ENCODE measurements around the gene TRNT1. TPM values are rescaled to one million over a fixed set of nuclear protein-coding genes. Genes with fewer than 3 reads are reported as not detected.

The TRNT1 gene
- 10 to 100 TPM; 52.0 to 59.5 TPM for total RNA-seq

GRCh38 chr3:3126477-3127431 is at the start of gene TRNT1:
Gene TRNT1 (plus strand): TSS chr3:3126940. CDS start chr3:3129041, 2,101 bp downstream.
- Mint-ChIP-seq H3K36me3 (peaks cover 45% of the 10 kb centered on the region), H3K27ac (peak within 1 kb of the TSS; percentile 99), H3K4me1 (peaks cover 24% of the 10 kb centered on the region), H3K4me3 (peak within 1 kb of the TSS; percentile 97), H3K9me3 (no peaks in the 10 kb centered on the region), H3K27me3 (no peaks in the 10 kb centered on the region)
- peak; percentile 96 for DNase-seq

GRCh38 chr3:3080309-3080708 is 46.4 kb upstream of the TRNT1 start:
- Mint-ChIP-seq H3K27me3 (no peaks in the 10 kb centered on the region), H3K36me3 (no peaks in the 10 kb centered on the region), H3K27ac (no peak overlapping the region), H3K9me3 (no peaks in the 10 kb centered on the region), H3K4me3 (no peak overlapping the region), H3K4me1 (no peaks in the 10 kb centered on the region)
- DNase-seq: no peak

- no peaks in the 10 kb centered on the region for H3K9me3 Mint-ChIP-seq
- H3K4me3 Mint-ChIP-seq: no peak overlapping the region
- no peaks in the 10 kb centered on the region for H3K4me1 Mint-ChIP-seq
- DNase-seq: no peak
- H3K36me3 Mint-ChIP-seq: no peaks in the 10 kb centered on the region
- H3K27me3 Mint-ChIP-seq: no peaks in the 10 kb centered on the region
- H3K27ac Mint-ChIP-seq: no peak overlapping the region
These were observed 45.1 kb upstream of the TRNT1 start for GRCh38 chr3:3081381-3082233.

- H3K4me3 Mint-ChIP-seq: no peak overlapping the region
- H3K27ac Mint-ChIP-seq: no peak overlapping the region
- no peaks in the 10 kb centered on the region for H3K27me3 Mint-ChIP-seq
- no peaks in the 10 kb centered on the region for H3K9me3 Mint-ChIP-seq
- no peak for DNase-seq
- H3K36me3 Mint-ChIP-seq: no peaks in the 10 kb centered on the region
- H3K4me1 Mint-ChIP-seq: no peaks in the 10 kb centered on the region
These were observed 44.4 kb upstream of the TRNT1 start for GRCh38 chr3:3082234-3082924.

GRCh38 chr3:3084890-3085289 is 41.9 kb upstream of the TRNT1 start:
- no peak for DNase-seq
- no peaks in the 10 kb centered on the region for H3K9me3 Mint-ChIP-seq
- H3K27ac Mint-ChIP-seq: no peak overlapping the region
- no peaks in the 10 kb centered on the region for H3K36me3 Mint-ChIP-seq
- no peak overlapping the region for H3K4me3 Mint-ChIP-seq
- H3K27me3 Mint-ChIP-seq: no peaks in the 10 kb centered on the region
- no peaks in the 10 kb centered on the region for H3K4me1 Mint-ChIP-seq

GRCh38 chr3:3085782-3086181 is 41.0 kb upstream of the TRNT1 start:
- H3K27ac Mint-ChIP-seq: no peak overlapping the region
- no peak overlapping the region for H3K4me3 Mint-ChIP-seq
- DNase-seq: no peak
- H3K27me3 Mint-ChIP-seq: no peaks in the 10 kb centered on the region
- H3K4me1 Mint-ChIP-seq: no peaks in the 10 kb centered on the region
- H3K36me3 Mint-ChIP-seq: no peaks in the 10 kb centered on the region
- H3K9me3 Mint-ChIP-seq: no peaks in the 10 kb centered on the region

GRCh38 chr3:3086239-3086638 is 40.5 kb upstream of the TRNT1 start:
- no peaks in the 10 kb centered on the region for H3K4me1 Mint-ChIP-seq
- H3K27ac Mint-ChIP-seq: no peak overlapping the region
- no peaks in the 10 kb centered on the region for H3K27me3 Mint-ChIP-seq
- H3K9me3 Mint-ChIP-seq: no peaks in the 10 kb centered on the region
- no peaks in the 10 kb centered on the region for H3K36me3 Mint-ChIP-seq
- no peak for DNase-seq
- no peak overlapping the region for H3K4me3 Mint-ChIP-seq

GRCh38 chr3:3087279-3087678 is 39.5 kb upstream of the TRNT1 start:
- no peak overlapping the region for H3K4me3 Mint-ChIP-seq

GRCh38 chr3:3087716-3088465 is 38.8 kb upstream of the TRNT1 start:
- Mint-ChIP-seq H3K4me1 (no peaks in the 10 kb centered on the region), H3K4me3 (no peak overlapping the region), H3K27ac (no peak overlapping the region), H3K27me3 (no peaks in the 10 kb centered on the region), H3K36me3 (no peaks in the 10 kb centered on the region), H3K9me3 (no peaks in the 10 kb centered on the region)
- DNase-seq: no peak

More at GRCh38 chr3:3087279-3087678, 39.5 kb upstream of the TRNT1 start:
- no peaks in the 10 kb centered on the region for H3K27me3 Mint-ChIP-seq
- no peak overlapping the region for H3K27ac Mint-ChIP-seq
- no peaks in the 10 kb centered on the region for H3K36me3 Mint-ChIP-seq
- DNase-seq: no peak
- no peaks in the 10 kb centered on the region for H3K4me1 Mint-ChIP-seq
- no peaks in the 10 kb centered on the region for H3K9me3 Mint-ChIP-seq

- no peak for DNase-seq
- H3K4me3 Mint-ChIP-seq: no peak overlapping the region
- no peaks in the 10 kb centered on the region for H3K27me3 Mint-ChIP-seq
- H3K27ac Mint-ChIP-seq: no peak overlapping the region
- H3K9me3 Mint-ChIP-seq: no peaks in the 10 kb centered on the region
- H3K4me1 Mint-ChIP-seq: no peaks in the 10 kb centered on the region
- no peaks in the 10 kb centered on the region for H3K36me3 Mint-ChIP-seq
These were observed 37.7 kb upstream of the TRNT1 start for GRCh38 chr3:3089017-3089416.

GRCh38 chr3:3097958-3098357 is 28.8 kb upstream of the TRNT1 start:
- Mint-ChIP-seq H3K27ac (no peak overlapping the region), H3K36me3 (no peaks in the 10 kb centered on the region), H3K4me3 (no peak overlapping the region), H3K4me1 (no peaks in the 10 kb centered on the region), H3K9me3 (no peaks in the 10 kb centered on the region), H3K27me3 (no peaks in the 10 kb centered on the region)
- DNase-seq: no peak

GRCh38 chr3:3101660-3102458 is 24.9 kb upstream of the TRNT1 start:
- H3K27ac Mint-ChIP-seq: no peak overlapping the region
- DNase-seq: no peak
- H3K27me3 Mint-ChIP-seq: peaks cover 4% of the 10 kb centered on the region
- H3K4me1 Mint-ChIP-seq: no peaks in the 10 kb centered on the region
- H3K36me3 Mint-ChIP-seq: no peaks in the 10 kb centered on the region
- H3K4me3 Mint-ChIP-seq: no peak overlapping the region
- no peaks in the 10 kb centered on the region for H3K9me3 Mint-ChIP-seq

GRCh38 chr3:3102751-3103150 is 24.0 kb upstream of the TRNT1 start:
- no peaks in the 10 kb centered on the region for H3K9me3 Mint-ChIP-seq

GRCh38 chr3:3105246-3105645 is 21.5 kb upstream of the TRNT1 start:
- Mint-ChIP-seq H3K27ac (no peak overlapping the region), H3K27me3 (peaks cover 11% of the 10 kb centered on the region)
- DNase-seq: no peak

More at GRCh38 chr3:3102751-3103150, 24.0 kb upstream of the TRNT1 start:
- DNase-seq: no peak
- H3K4me1 Mint-ChIP-seq: no peaks in the 10 kb centered on the region
- no peak overlapping the region for H3K4me3 Mint-ChIP-seq
- H3K27ac Mint-ChIP-seq: no peak overlapping the region
- H3K27me3 Mint-ChIP-seq: peaks cover 11% of the 10 kb centered on the region
- no peaks in the 10 kb centered on the region for H3K36me3 Mint-ChIP-seq

More at GRCh38 chr3:3105246-3105645, 21.5 kb upstream of the TRNT1 start:
- Mint-ChIP-seq H3K9me3 (no peaks in the 10 kb centered on the region), H3K36me3 (no peaks in the 10 kb centered on the region), H3K4me3 (no peak overlapping the region), H3K4me1 (peaks cover 4% of the 10 kb centered on the region)
